ENCODE measurements around the gene NDFIP1. TPM values are rescaled to one million over a fixed set of nuclear protein-coding genes. Genes with fewer than 3 reads are reported as not detected.

NDFIP1 gene
- total RNA-seq, 1 experiment from 2014 or later: 26.6 TPM

- peaks cover 2 to 3% (median 2%) of the 10 kb centered on the region in 3 experiments; a peak in 4 of 7 replicates for H3K36me3 Mint-ChIP-seq (ENCODE audit: insufficient read depth in 1 of 3, low read depth in 3 of 3)
- H3K4me3 Mint-ChIP-seq: no peak overlapping the region
- Histone ChIP-seq H3K23ac (ENCODE audit: insufficient read length, low read depth, low read length) (no peak overlapping the region), H3K18ac (ENCODE audit: insufficient read length, low read depth, low read length) (no peak overlapping the region), H4K91ac (ENCODE audit: insufficient read length, low read depth, low read length) (no peak overlapping the region), H3K9ac (ENCODE audit: extremely low read depth, insufficient read length, low read length) (no peak overlapping the region), H2AK5ac (ENCODE audit: insufficient read length, low read length) (no peak overlapping the region), H3K27ac (ENCODE audit: insufficient read length, low read depth, low read length) (no peak overlapping the region), H4K20me1 (ENCODE audit: control insufficient read depth, insufficient read depth, insufficient read length) (no peaks in the 10 kb centered on the region), H2BK20ac (ENCODE audit: low read depth, low read length, poor library complexity, severe bottlenecking) (no peak overlapping the region), H3K79me2 (ENCODE audit: insufficient read depth, low read length) (no peaks in the 10 kb centered on the region), H2BK12ac (ENCODE audit: insufficient read length, low read depth, low read length) (no peak overlapping the region), H4K5ac (ENCODE audit: insufficient read length, low read depth, low read length) (no peak overlapping the region), H3K79me1 (ENCODE audit: insufficient read depth, low read depth, low read length, poor library complexity, severe bottlenecking) (no peaks in the 10 kb centered on the region), H3K23me2 (ENCODE audit: insufficient read length, low read depth, low read length, poor library complexity, severe bottlenecking) (no peaks in the 10 kb centered on the region), H3K4me1 (ENCODE audit: insufficient read depth, low read length) (peaks cover 5% of the 10 kb centered on the region; the same call in 1 of the 2 replicates), H2BK5ac (ENCODE audit: insufficient read length, low read length) (no peak overlapping the region), H3K4me2 (ENCODE audit: insufficient read depth, insufficient read length, low read length) (no peak overlapping the region), H4K8ac (replicated peaks; ENCODE audit: insufficient read length, low read depth, low read length) (no peak overlapping the region), H2BK15ac (ENCODE audit: low read depth, low read length) (no peak overlapping the region), H3K27me3 (ENCODE audit: insufficient read depth, low read length) (no peaks in the 10 kb centered on the region), H2AFZ (ENCODE audit: low read length) (no peak overlapping the region), H3K9me3 (ENCODE audit: control insufficient read depth, low read depth, low read length) (no peaks in the 10 kb centered on the region), H3K14ac (ENCODE audit: insufficient read depth, low read length) (no peak overlapping the region), H2BK120ac (ENCODE audit: low read depth, low read length, poor library complexity, severe bottlenecking) (no peak overlapping the region), H3K4ac (ENCODE audit: low read depth, low read length) (no peak overlapping the region), H3T11ph (ENCODE audit: low read length) (no peak overlapping the region), H3K56ac (ENCODE audit: insufficient read length, low read depth, low read length) (no peak overlapping the region)
- H3K27ac Mint-ChIP-seq: no peak overlapping the region
- no CpG with 5 or more reads among the region's 7 CpGs for WGBS (ENCODE audit: extremely low coverage, insufficient read length, low lambda C conversion rate)
- no peak for DNase-seq
- H3K9me3 Mint-ChIP-seq: peaks cover 0 to 2% of the 10 kb centered on the region in 2 experiments; a peak in 3 of 5 replicates
- no peaks in the 10 kb centered on the region for H3K27me3 Mint-ChIP-seq (ENCODE audit: low read depth)
- TF ChIP-seq CTCF (conservative IDR thresholded peaks at IDR 0.05): no peak
- H3K4me1 Mint-ChIP-seq: peaks cover 26 to 30% of the 10 kb centered on the region in 2 experiments
Observed at GRCh38 chr5:142178651-142179050, 70.1 kb downstream of the NDFIP1 start.

All from H9 (cell line).